ENCODE results near the gene BIRC2. TPM values are rescaled to one million over a fixed set of nuclear protein-coding genes. Genes with fewer than 3 reads are reported as not detected.

Gene BIRC2
- total and polyA plus RNA-seq, 2 of the 4 experiments (the other 2 are of a cell fraction), result 48.0 to 204 TPM

GRCh38 chr11:102423936-102424335 lies 76.9 kb downstream of the BIRC2 start:
- Histone ChIP-seq H4K91ac (ENCODE audit: insufficient read depth, low read depth, low read length) (no peak overlapping the region), H3K27me3 (ENCODE audit: control insufficient read depth, insufficient read depth, low read length) (no peaks in the 10 kb centered on the region), H3K27ac (ENCODE audit: insufficient read depth, low read length) (no peak overlapping the region), H4K5ac (ENCODE audit: low read depth, low read length) (no peak overlapping the region), H2BK20ac (ENCODE audit: low read depth, low read length) (no peak overlapping the region), H3K23ac (ENCODE audit: low read depth, low read length) (peak overlapping the region; percentile 55; the same call in 1 of the 2 replicates), H3K36me3 (ENCODE audit: control insufficient read depth, insufficient read depth, low read length) (peaks cover 2% of the 10 kb centered on the region; the same call in 1 of the 2 replicates), H2BK120ac (ENCODE audit: low read depth, low read length) (no peak overlapping the region), H4K20me1 (ENCODE audit: insufficient read depth, low read length) (peaks cover 20% of the 10 kb centered on the region), H2AK5ac (ENCODE audit: low read depth, low read length) (no peak overlapping the region), H4K8ac (ENCODE audit: low read depth in 2 of 2, low read length in 2 of 2) (no peak overlapping the region), H3K4ac (ENCODE audit: low read depth, low read length) (no peak overlapping the region), H3K4me3 (ENCODE audit: insufficient read depth, low read depth, low read length) (no peak overlapping the region), H3K56ac (ENCODE audit: extremely low read depth, insufficient read depth, low read length) (no peak overlapping the region), H3K9me3 (ENCODE audit: control insufficient read depth, insufficient read depth, low read length) (no peaks in the 10 kb centered on the region), H3K4me1 (ENCODE audit: control insufficient read depth, insufficient read depth, low read length) (no peaks in the 10 kb centered on the region), H3K9ac (ENCODE audit: low read depth, low read length) (no peak overlapping the region), H3K4me2 (ENCODE audit: low read depth, low read length) (no peak overlapping the region), H3K18ac (ENCODE audit: low read depth, low read length) (no peak overlapping the region), H3K79me1 (ENCODE audit: low read depth in 1 of 2, low read length in 2 of 2) (peaks cover 30 to 68% of the 10 kb centered on the region in 2 experiments), H2AK9ac (replicated peaks; ENCODE audit: low read depth, low read length, poor library complexity) (no peak overlapping the region), H3K9me1 (ENCODE audit: insufficient read depth, low read length) (peaks cover 9% of the 10 kb centered on the region), H2BK15ac (ENCODE audit: low read depth, low read length) (no peak overlapping the region), H3K14ac (replicated peaks; ENCODE audit: low read depth, low read length) (no peak overlapping the region), H2AFZ (replicated peaks; ENCODE audit: low read length, poor library complexity) (no peak overlapping the region), H2BK5ac (ENCODE audit: low read depth, low read length, poor library complexity, severe bottlenecking) (no peak overlapping the region)
- no CpG with 5 or more reads among the region's 1 CpG for WGBS, 2 experiments (ENCODE audit: extremely low coverage in 2 of 2, insufficient read length in 1 of 2)
- in situ Hi-C loops (cut with MboI; ENCODE audit: low sequenced_read_pairs) (no loop called here), dilution Hi-C loops (cut with HindIII; ENCODE audit: low sequenced_read_pairs, unreplicated experiment) (no loop called here), intact Hi-C loops (cut with micrococcal nuclease) (no loop called here)
- BruUV-seq (replicated peaks), result no TSS peak
- TF ChIP-seq RAD21 (IDR thresholded peaks at IDR 0.05; ENCODE audit: low read length) (no peak), CTCF (conservative IDR thresholded peaks at IDR 0.05; ENCODE audit: low read depth, low read length) (no peak), POLR2A (IDR thresholded peaks at IDR 0.05; ENCODE audit: low read depth, low read length) (no peak), MXI1 (IDR thresholded peaks at IDR 0.05; ENCODE audit: borderline replicate concordance, low read depth, low read length) (no peak), RCOR1 (IDR thresholded peaks at IDR 0.05; ENCODE audit: insufficient replicate concordance, low read length) (no peak), FOS (IDR thresholded peaks at IDR 0.05; ENCODE audit: low read depth, low read length) (no peak), BHLHE40 (IDR thresholded peaks at IDR 0.05; ENCODE audit: low read depth, low read length) (no peak), RFX5 (IDR thresholded peaks at IDR 0.05; ENCODE audit: low read depth, low read length) (no peak), SMC3 (IDR thresholded peaks at IDR 0.05; ENCODE audit: low read depth, low read length) (no peak), ELK1 (IDR thresholded peaks at IDR 0.05; ENCODE audit: borderline replicate concordance, low read depth, low read length) (no peak), NFE2L2 (IDR thresholded peaks at IDR 0.05; ENCODE audit: low read depth, low read length) (no peak), MAFK (IDR thresholded peaks at IDR 0.05; ENCODE audit: low read depth, low read length) (no peak), MAZ (IDR thresholded peaks at IDR 0.05; ENCODE audit: borderline replicate concordance, low read depth, low read length) (no peak)
- POLR2A ChIA-PET (ENCODE audit: unreplicated experiment), result no interaction called here
- CTCF ChIA-PET, result interaction anchor here (0.6 to 1.2 kb wide), 2 partner anchors 28 to 64 kb away, joined by 3 read pairs; no protein-coding TSS in a partner anchor
- ATAC-seq (ENCODE audit: low read depth) (no peak), DNase-seq (no peak)
